Activated CD4-positive, CD25-positive, alpha-beta regulatory T cell (primary cell): ENCODE results near the gene SLC25A43.
"Not testable (repeated sequence)": the region's sequence is repeated elsewhere in the genome, so short reads cannot be mapped to it uniquely, and the experiment has no call there.

Source experiments
- DNase-seq, 4 experiments: peaks; one replicate each; lab custom pipeline; 2025; lab: John Stamatoyannopoulos, UW

SLC25A43 gene

DNA sequence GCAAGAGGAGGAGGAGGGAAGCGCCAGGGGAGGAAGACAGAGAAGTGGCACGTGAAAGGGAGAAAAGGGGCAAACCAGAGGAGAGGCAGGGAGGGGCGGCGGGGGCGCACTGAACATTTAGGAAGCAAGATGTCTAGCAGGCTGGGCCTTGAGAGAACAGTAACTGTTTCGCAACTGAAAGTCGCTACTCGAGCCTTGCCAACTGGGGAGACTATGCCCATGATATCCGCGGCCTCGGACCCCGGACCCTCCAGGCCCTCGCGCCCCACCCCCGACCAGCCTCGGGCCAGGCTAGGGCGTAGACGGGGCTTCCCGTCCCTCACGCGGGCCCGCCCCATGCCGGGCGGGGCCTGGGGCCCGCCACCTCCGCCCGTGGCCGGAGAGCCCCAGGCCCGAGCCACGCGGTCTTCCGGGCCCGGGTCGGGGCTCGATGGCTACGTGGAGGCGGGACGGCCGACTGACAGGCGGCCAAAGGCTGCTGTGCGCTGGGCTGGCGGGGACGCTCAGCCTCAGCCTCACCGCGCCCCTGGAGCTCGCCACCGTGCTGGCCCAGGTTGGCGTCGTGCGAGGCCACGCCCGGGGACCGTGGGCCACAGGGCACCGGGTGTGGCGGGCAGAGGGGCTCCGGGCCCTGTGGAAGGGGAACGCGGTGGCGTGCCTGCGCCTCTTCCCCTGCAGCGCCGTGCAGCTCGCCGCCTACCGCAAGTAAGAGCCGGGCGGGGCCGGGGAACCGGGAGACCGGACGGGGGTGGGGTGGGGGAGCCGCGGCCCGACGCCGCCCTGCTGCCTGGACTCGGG lies at the start of gene SLC25A43:
Gene SLC25A43, plus strand, starts transcription at position 363 of the 798 bp plus-strand sequence. Its CDS starts 68 bp downstream, at position 431.
- peak; percentile 1 to 8 (median 3) for DNase-seq

DNA sequence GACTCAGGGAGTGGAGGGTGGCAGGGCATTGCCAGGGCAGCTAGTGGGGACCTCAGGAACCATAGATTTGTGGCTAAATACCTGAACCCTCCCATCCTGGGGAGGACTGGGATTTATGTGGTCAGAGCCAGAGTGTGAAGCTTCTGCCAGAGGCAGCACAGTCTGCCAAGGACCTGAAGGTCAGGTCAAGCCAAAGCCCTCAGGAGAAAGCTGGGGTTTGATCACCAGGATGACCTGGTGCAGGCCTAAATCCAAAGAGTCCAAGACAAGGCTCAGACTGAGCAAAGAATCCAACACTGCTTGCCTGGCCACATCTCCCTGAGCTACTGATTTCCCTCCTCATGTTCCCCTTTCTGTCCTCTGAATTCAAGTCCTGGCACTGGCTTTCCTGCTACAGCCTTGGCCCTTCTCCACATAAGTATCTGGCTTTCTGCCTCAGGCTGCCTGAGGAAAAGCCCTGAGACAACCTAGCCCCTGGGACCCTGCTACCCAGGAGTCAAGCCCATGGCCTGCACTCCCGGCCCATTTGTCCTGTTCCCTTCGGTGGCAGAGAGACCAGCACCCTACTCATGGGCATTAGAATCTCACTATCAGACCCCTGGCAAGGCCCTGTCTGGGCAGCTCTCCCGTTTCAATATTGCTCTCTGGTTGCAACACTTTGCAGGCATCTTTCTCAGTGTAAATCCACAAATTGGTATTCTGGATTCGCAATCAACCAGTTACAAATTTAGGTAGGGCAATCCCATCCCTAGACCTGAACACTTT lies 39.3 kb upstream of the SLC25A43 start:
- no peak for DNase-seq

DNA sequence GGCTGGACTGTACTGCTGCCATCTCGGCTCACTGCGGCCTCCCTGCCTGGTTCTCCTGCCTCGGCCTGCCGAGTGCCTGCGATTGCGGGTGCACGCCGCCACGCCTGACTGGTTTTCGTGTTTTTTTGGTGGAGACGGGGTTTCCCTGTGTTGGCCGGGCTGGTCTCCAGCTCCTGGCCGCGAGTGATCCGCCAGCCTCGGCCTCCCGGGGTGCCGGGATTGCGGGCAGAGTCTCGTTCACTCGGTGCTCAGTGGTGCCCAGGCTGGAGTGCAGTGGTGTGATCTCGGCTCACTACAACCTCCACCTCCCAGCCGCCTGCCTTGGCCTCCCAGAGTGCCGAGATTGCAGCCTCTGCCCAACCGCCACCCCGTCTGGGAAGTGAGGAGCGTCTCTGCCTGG lies 37.7 kb upstream of the SLC25A43 start:
- not testable (repeated sequence) for DNase-seq

DNA sequence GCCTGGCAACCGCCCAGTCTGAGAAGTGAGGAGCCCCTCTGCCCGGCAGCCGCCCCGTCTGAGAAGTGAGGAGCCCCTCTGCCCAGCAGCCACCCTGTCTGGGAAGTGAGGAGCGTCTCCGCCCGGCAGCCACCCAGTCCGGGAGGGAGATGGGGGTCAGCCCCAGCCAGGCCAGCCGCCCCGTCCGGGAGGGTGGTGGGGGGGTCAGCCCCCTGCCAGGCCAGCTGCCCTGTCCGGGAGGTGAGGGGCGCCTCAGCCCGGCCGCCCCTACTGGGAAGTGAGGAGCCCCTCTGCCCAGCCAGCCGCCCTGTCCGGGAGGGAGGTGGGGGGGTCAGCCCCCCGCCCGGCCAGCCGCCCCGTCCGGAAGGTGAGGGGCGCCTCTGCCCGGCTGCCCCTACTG lies 37.1 kb upstream of the SLC25A43 start:
- DNase-seq: not testable (repeated sequence)

DNA sequence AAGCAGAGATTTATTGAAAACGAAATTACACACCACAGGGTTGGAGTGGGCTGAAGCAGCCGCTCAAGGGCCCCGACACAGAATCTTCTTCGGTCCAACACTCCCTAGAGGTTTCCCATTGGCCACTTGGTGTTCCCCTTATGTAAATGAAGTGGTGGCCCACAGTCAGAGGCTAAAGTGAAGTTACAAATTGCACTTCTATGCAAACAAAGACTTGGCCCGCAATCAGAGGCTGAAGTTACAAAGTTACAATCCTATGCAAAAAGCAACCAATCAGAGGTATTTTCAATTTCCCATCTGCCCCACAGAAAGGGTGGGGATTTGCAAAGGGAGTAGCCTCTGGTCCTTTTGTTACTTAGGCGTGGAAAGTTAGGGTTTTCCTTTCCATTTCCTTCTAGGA lies 35.7 kb upstream of the SLC25A43 start:
- DNase-seq: no peak

DNA sequence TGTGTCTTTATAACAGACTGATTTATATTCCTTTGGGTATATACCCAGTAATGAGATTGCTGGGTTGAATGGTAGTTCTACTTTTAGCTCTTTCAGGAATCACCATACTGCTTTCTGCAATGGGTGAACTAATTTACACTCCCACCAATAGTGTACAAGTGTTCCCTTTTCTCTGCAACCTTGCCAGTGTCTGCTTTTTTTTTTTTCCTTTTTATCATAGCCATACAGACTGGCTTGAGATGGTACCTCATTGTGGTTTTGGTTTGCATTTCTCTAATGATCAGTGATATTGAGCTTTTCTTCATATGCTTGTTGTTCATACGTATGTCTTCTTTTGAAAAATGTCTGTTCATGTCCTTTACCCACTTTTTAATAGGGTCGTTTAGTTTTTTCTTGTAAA lies 27.3 kb upstream of the SLC25A43 start:
- DNase-seq: not testable (repeated sequence)

DNA sequence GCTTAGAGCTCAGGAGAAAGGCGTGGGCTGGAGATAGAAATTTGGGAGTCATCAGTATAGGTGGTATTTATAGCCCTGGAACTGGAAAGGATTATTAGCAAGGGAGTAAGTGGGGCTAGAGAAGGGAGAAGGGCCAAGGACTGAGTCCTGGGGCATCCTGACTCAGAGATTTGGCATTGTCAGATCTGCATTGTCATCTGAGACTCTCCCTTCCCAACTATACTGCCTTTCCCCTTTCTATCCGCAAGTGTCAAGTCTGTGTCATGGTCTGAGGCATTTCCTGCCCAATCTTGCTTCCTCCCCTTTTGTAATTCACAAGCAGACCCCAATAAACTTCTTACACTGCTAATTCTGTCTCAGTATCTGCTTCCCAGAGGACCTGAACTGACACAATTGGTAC lies 24.4 kb upstream of the SLC25A43 start:
- no peak for DNase-seq

DNA sequence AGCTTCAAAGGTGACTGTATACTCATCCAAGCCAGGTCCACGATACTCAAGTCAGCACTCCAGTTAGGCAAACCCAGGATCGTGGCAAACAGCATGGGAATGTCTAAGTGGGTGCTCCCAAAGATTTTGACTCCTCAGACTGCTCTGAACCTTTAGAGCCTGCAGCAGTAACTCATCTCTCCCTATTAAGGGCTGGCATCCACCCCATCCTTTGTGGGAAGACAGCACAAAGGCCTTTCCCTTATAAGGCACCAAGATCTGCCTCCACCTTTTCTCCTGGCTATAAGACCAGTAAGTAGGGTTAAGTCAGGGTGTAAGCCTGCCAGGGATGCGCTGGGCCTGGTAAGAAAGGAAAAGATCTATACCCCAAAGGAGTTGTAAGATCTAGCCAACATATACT lies 23.6 kb upstream of the SLC25A43 start:
- DNase-seq: no peak

DNA sequence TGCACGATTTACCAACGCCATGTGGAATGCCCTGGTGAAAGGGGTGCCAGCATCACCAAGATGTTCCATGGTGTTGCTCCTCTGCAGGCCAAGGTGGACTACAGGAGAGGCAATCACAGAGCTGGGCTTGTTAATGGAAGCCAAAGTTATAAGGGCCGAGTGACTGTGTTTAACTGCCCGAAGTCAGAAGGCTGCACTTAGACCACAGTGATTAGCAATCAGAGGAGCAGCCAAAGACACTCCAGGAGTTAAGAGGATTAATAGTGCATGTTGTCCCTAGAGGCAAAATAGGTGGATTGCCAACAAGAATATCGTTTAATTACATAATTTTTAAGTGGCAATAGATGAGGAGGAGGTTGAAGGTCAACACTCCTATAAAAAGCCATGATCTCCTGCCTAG lies 22.8 kb upstream of the SLC25A43 start:
- no peak for DNase-seq

DNA sequence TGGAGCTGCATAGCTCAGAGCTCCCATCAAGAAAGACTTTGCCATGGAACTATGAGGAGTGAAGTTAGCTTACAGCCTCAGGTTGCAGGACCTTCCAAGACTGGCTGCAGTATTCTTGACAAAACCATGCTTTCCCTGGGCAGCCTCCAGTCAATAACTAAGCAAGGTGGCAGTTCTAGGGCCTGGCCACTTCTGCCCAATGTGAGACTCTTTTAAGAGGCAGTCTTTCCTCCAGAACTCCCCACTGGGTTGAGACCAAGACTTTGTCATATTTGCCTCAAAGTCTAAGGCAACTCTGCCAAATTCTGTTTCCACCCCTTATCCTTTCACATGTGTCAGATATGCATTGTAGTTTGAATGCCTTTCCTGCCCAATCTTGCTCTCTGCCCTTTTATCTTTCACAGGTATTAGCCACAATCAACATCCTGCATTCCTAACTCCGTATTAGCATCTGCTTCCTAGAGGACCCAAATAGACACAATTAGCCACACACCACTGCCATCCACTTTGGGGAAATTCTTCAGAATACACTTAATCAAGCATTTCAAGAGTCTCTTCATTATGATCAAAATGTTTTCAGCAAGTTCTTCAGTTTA lies 17.7 kb upstream of the SLC25A43 start:
- DNase-seq: no peak

DNA sequence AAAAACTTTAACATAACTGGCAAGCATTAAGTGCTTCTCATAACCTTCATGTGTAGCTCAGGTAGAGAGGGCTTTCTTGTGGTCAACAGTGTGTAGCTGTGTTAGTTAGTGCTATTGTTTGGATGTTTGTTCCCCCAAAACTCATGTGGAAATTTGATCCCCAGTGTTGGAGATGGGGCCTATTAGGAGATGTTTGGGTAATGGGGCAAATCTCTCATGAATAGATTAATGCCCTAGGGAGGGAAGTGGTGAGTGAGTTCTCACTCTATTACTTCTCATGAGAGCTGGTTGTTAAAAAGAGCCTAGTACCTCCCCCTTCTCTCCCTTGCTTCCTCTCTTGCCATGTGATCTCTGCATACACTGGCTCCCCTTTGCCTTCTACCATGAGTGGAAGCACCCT lies 16.5 kb upstream of the SLC25A43 start:
- DNase-seq: no peak

DNA sequence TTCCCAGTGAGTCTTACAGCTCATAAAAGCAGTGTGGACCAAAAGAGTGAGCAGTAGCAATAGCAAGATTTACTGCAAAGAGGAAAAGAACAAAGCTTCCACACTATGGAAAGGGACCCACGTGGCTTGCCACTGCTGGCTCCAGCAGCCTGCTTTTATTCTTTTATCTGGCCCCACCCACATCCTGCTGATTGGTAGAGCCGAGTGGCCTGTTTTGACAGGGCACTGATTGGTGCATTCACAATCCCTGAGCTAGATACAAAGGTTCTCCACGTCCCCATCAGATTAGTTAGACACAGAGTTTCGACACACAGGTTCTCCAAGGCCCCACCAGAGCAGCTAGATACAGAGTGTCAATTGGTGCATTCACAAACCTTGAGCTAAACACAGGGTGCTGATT lies 12.5 kb upstream of the SLC25A43 start:
- not testable (repeated sequence) for DNase-seq

DNA sequence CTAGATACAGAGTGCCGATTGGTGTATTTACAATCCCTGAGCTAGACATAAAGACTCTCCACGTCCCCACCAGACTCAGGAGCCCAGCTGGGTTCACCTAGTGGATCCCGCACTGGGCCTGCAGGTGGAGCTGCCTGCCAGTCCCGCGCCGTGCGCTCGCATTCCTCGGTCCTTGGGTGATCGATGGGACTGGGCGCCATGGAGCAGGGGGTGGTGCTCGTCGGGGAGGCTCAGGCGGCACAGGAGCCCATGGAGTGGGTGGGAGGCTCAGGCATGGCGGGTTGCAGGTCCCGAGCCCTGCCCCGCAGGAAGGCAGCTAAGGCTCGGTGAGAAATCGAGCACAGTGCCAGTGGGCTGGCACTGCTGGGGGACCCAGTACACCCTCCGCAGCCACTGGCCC lies 11.7 kb upstream of the SLC25A43 start:
- DNase-seq: not testable (repeated sequence)

DNA sequence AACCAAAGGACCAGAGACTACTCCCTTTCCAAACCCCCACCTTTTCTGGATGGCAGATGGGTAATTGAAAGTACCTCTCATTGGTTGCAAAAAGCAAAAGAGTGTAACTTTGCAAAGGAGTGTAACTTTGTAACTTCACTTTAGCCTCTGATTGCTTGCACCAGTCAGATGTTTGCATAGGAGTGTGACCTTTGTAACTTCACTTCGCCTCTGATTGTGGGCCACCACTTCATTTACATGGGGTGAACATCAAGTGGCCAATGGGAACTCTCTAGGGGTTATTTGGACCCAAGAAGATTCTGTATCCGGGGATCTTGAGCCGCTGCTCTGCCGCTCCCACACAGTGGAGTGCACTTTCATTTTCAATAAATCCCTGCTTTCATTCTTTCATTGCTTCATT lies 9.9 kb upstream of the SLC25A43 start:
- no peak for DNase-seq

DNA sequence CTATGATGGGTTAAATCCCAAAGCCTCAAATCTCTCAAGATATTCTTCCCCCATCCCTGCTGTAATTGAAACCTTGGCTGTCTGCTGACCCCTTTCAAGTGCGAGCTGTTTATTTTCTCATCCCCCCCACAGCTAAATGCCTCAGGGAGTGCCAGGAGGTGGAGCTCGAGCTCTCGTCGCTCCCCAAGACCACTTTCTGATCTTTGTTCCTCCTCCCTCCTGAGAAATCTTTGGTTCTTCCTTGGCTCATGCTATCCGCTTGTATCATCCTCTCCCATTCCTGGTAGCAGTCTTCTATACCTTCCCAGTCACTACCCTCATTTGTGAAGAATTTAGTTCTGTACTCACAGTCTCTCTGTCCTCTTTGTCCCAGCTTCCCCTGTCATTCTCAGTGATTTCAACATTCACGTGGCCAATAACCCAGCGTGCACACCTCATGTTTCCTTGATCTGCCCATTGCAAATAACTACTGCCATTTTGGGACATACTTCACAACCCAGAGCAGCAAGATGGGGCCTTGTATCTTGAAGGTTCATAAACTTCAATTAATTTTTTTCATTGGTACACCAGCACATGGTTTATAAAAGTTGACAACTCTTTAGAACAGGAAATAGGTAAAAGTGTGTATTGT lies 9.2 kb upstream of the SLC25A43 start:
- DNase-seq: no peak

DNA sequence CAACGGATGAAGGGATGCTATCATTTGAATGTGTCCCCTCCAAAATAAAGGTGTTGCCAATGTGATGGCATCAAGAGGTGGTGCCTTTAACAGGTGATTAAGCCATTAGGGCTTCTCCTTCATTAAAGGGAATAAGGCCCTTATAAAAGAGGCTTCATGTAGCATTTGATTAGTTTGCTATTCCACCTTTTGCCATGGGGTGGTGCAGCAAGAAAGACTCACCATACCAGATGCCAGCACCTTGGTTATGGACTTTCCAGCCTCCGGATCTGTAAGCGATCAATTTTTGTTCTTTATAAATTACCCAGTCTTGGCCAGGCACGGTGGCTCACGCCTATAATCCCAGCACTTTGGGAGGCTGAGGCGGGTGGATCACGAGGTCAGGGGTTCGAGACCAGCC lies 7.9 kb upstream of the SLC25A43 start:
- DNase-seq: no peak

DNA sequence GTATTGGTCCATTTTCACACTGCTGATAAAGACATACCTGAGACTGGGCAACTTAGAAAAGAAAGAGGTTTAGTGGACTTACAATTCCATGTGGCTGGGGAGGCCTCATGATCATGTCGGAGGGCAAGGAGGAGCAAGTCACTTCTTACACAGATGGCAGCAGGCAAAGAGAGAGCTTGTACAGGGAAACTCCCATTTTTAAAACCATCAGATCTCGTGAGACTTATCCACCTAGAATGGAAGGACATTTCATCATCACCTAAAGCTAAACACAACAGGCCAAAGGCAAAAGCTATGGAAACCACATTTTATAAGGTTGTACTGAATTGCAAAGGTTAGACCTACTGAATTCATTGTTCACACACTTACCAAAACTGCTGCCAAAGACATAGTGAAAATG lies 6.0 kb upstream of the SLC25A43 start:
- no peak for DNase-seq

DNA sequence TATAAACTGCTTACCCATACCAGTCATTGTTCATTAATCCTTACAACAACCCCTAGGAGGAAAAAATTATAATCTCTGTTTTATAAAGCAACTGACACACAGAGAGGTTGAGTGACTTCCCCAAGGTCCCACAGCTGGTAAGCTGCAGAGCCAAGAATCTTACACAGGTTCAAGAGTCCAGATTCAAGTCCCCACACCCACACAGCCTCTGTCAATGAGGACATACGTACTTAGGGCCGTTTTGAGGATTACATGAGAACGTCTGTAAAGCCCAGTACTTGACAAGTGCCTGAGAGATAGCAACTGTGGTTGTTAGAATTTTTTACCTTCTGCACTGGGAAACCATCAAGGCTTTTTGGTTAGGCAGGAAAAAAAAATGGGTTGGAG lies 556 bp upstream of the SLC25A43 start:
- DNase-seq: no peak

DNA sequence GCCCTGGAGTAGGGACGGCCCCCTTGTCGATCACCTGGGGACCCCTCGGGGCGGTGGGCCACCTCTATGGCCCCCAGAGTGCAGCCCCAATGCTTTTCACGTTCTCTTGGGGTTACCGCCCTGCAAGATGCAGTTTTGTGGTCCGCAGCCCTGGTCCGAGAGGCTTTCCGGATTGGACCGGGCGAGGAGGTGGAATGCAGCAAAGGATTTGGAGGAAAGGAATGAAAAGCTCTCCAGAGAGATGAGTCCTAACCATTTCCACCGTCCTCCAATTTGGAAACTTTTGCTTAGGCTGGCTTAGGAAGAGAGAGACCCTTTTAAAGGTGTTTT lies 601 bp downstream of the SLC25A43 start:
- DNase-seq: no peak

DNA sequence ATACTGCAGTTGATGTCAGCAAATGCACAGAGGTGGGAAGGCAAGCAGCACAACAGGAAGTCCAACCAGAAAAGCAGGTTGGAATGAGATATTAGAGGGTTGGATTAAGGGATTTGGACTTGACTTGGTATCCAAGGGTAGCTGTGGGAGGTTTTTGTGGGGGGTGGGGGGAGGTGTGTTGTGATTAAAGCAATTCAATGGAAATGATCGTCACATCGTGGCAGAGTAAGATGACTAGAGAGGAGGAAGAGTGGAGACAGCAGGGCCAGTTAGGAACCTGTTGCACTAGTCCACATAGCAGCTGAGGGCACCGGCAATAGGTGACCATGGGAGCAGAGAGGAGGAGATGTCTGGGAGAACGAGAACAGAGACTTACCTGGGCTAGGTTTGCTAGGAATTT lies 2.4 kb downstream of the SLC25A43 start:
- DNase-seq: no peak

DNA sequence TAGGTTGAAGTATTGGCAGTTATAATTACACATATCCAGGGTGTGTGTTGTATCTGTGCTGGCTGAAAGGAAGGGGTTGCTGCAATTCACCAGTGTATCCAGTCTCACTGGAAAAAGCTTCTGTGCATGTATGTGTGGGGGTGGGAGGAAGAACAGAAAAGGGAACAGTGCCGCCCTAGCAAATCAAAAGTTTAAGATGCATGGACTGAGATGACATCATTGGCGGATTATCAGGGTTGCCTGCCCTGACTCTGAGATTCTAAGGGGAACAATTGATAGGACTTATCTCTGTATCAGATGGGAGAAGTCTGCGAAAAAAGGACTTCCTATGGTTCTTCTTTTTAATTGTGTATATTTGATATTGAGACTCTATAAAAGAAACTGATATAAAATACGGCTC lies 3.5 kb downstream of the SLC25A43 start:
- no peak for DNase-seq

DNA sequence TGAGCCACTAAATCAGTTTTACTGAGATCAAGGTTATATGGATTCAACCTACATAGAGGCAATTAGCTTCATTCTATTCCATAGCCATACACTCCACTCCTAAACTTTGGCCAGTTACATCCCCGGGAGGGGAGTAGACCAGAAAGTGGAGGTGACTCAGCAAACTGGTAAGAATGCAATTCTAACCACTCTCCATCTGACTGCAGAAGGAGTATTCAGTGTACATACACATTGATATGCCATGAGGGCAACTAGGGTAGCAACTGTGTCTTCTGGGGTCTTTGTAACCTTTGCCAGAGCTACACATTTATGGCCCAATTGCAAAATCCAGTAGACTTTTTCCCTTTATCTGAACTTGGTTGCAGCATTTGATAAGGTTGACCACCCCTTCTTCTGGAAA lies 7.6 kb downstream of the SLC25A43 start:
- no peak for DNase-seq

DNA sequence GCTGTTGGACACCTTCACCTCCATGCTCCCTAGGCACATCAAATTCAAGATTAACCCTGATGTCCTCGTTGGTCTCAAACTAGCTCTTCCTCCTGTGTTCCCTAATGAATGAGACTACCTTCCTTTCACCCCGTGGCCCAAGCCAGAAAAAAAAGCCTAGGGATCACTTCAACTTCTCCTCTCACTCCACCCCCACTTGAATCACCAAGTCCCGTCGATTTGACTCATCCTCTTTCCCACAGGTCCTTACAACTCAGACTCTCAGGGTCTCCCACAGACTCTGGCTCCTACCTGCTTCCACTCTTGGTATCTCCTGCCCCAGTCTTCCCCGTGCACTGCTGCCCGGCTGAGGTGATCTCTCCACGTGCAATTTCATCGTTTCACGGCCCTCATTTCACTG lies 8.5 kb downstream of the SLC25A43 start:
- no peak for DNase-seq
